HG03103 (cell line): ENCODE results near the gene KIF16B.
"Not testable (repeated sequence)": the region's sequence is repeated elsewhere in the genome, so short reads cannot be mapped to it uniquely, and the experiment has no call there.

ENCODE experiments used
- ATAC-seq: cut with Tn5 transposase; IDR thresholded peaks from one replicate; pipeline ENCODE4 v1.9.1; 2021; ENCODE audit warnings: low read depth; ENCODE audit not compliant: unreplicated experiment

The KIF16B gene

GRCh38 chr20:16229813-16230212, 343.4 kb downstream of the KIF16B start:
- no peak for ATAC-seq

GRCh38 chr20:16228722-16229121, 344.5 kb downstream of the KIF16B start:
- ATAC-seq = no peak

DNA sequence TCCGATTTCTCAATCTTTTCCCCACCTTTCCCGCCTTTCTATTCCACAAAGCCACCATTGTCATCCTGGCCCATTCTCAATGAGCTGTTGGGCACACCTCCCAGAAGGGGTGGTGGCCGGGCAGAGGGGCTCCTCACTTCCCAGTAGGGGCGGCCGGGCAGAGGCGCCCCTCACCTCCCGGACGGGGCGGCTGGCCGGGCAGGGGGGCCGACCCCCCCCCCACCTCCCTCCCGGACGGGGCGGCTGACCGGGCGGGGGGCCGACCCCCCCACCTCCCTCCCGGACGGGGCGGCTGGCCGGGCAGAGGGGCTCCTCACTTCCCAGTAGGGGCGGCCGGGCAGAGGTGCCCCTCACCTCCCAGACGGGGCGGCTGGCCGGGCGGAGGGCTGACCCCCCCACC, 346.3 kb downstream of the KIF16B start:
- ATAC-seq = not testable (repeated sequence)

GRCh38 chr20:16224836-16225235, 348.4 kb downstream of the KIF16B start:
- no peak for ATAC-seq

GRCh38 chr20:16222859-16223411, 350.3 kb downstream of the KIF16B start:
- ATAC-seq = no peak
